ENCODE results near the gene GCSH.
A peak's percentile ranks its signal among the peaks of the same experiment; 100 is the strongest.

The GCSH gene

GRCh38 chr16:81140930-81141780 lies 45.0 kb upstream of the GCSH start:
- H3K79me2 ChIP-seq (ENCODE audit: control insufficient read depth, low read length): no peaks in the 10 kb centered on the region
- no peaks in the 10 kb centered on the region for H4K20me1 ChIP-seq (ENCODE audit: control insufficient read depth, insufficient read depth, low read depth, low read length)
- H3K4me3 ChIP-seq (ENCODE audit: low read length): no peak overlapping the region
- H3K9me2 ChIP-seq (replicated peaks; ENCODE audit: control insufficient read depth, low read length): no peaks in the 10 kb centered on the region
- no peaks in the 10 kb centered on the region for H3F3A ChIP-seq (ENCODE audit: control insufficient read depth, insufficient read depth)
- no peak overlapping the region for H3K4me2 ChIP-seq (ENCODE audit: low read length)
- no peaks in the 10 kb centered on the region for H3K9me3 ChIP-seq (ENCODE audit: control insufficient read depth, insufficient read depth, low read length)
- H3K27me3 ChIP-seq (ENCODE audit: control insufficient read depth, low read length): no peaks in the 10 kb centered on the region; the same call in 1 of the 2 replicates
- no peak overlapping the region for H3K27ac ChIP-seq (ENCODE audit: low read depth, low read length)
- no peaks in the 10 kb centered on the region for H3K4me1 ChIP-seq (ENCODE audit: control insufficient read depth, low read length)
- TF ChIP-seq EZH2phosphoT487 (IDR thresholded peaks at IDR 0.05; ENCODE audit: borderline replicate concordance, low read length) (no peak), CTCF (IDR thresholded peaks at IDR 0.05; ENCODE audit: low read depth, low read length, poor library complexity, severe bottlenecking) (peak; percentile 45)
- no peaks in the 10 kb centered on the region for H3K36me3 ChIP-seq (ENCODE audit: control insufficient read depth, low read length)

- Histone ChIP-seq H3K4me3 (ENCODE audit: low read length) (no peak overlapping the region), H3F3A (ENCODE audit: control insufficient read depth, insufficient read depth) (no peaks in the 10 kb centered on the region), H3K4me2 (ENCODE audit: low read length) (no peak overlapping the region), H3K79me2 (ENCODE audit: control insufficient read depth, low read length) (no peaks in the 10 kb centered on the region), H3K4me1 (ENCODE audit: control insufficient read depth, low read length) (no peaks in the 10 kb centered on the region), H3K9me3 (ENCODE audit: control insufficient read depth, insufficient read depth, low read length) (no peaks in the 10 kb centered on the region), H3K27me3 (ENCODE audit: control insufficient read depth, low read length) (no peaks in the 10 kb centered on the region), H4K20me1 (ENCODE audit: control insufficient read depth, insufficient read depth, low read depth, low read length) (no peaks in the 10 kb centered on the region), H3K9me2 (replicated peaks; ENCODE audit: control insufficient read depth, low read length) (no peaks in the 10 kb centered on the region), H3K27ac (ENCODE audit: low read depth, low read length) (no peak overlapping the region), H3K36me3 (ENCODE audit: control insufficient read depth, low read length) (no peaks in the 10 kb centered on the region)
- TF ChIP-seq CTCF (IDR thresholded peaks at IDR 0.05; ENCODE audit: low read depth, low read length, poor library complexity, severe bottlenecking) (no peak), EZH2phosphoT487 (IDR thresholded peaks at IDR 0.05; ENCODE audit: borderline replicate concordance, low read length) (no peak)
Measured at GRCh38 chr16:81138831-81139557, 42.8 kb upstream of the GCSH start.

- H3F3A ChIP-seq (ENCODE audit: control insufficient read depth, insufficient read depth): no peaks in the 10 kb centered on the region
- H3K79me2 ChIP-seq (ENCODE audit: control insufficient read depth, low read length): no peaks in the 10 kb centered on the region
- H4K20me1 ChIP-seq (ENCODE audit: control insufficient read depth, insufficient read depth, low read depth, low read length): no peaks in the 10 kb centered on the region
- no peak overlapping the region for H3K4me2 ChIP-seq (ENCODE audit: low read length)
- H3K9me2 ChIP-seq (replicated peaks; ENCODE audit: control insufficient read depth, low read length): no peaks in the 10 kb centered on the region
- H3K36me3 ChIP-seq (ENCODE audit: control insufficient read depth, low read length): no peaks in the 10 kb centered on the region
- H3K27me3 ChIP-seq (ENCODE audit: control insufficient read depth, low read length): no peaks in the 10 kb centered on the region
- no peaks in the 10 kb centered on the region for H3K4me1 ChIP-seq (ENCODE audit: control insufficient read depth, low read length)
- TF ChIP-seq EZH2phosphoT487 (IDR thresholded peaks at IDR 0.05; ENCODE audit: borderline replicate concordance, low read length) (no peak), CTCF (IDR thresholded peaks at IDR 0.05; ENCODE audit: low read depth, low read length, poor library complexity, severe bottlenecking) (no peak)
- H3K9me3 ChIP-seq (ENCODE audit: control insufficient read depth, insufficient read depth, low read length): no peaks in the 10 kb centered on the region
- H3K27ac ChIP-seq (ENCODE audit: low read depth, low read length): no peak overlapping the region
- no peak overlapping the region for H3K4me3 ChIP-seq (ENCODE audit: low read length)
Measured at GRCh38 chr16:81137754-81138153, 41.6 kb upstream of the GCSH start.

Measured in DOHH2 (cell line).